GM12878 (cell line): Measurements from ENCODE around the gene RREB1. TPM values are rescaled to one million over a fixed set of nuclear protein-coding genes. Genes with fewer than 3 reads are reported as not detected.
A peak's percentile ranks its signal among the peaks of the same experiment; 100 is the strongest.

Source experiments
- ATAC-seq: fragments of 200-7000 bp; cut with Tn5 transposase; 3 replicates; pipeline ENCODE4 v1.9.1; 2020; ENCODE audit warnings: mild to moderate bottlenecking, moderate library complexity
- BruUV-seq: library from RNA; stranded (reverse); fragments of 400-500 nt; replicated peaks from 2 replicates; lab custom pipeline; 2021; lab: Mats Ljungman, UMichigan
- CTCF ChIA-PET: fragments of 300-600 bp; sonication (Branson Sonifier 250); formaldehyde crosslinking; extraction: SDS; loops from one replicate; lab custom pipeline; 2021; ENCODE audit warnings: inconsistent platforms; lab: Yijun Ruan, JAX
- POLR2A ChIA-PET: fragments of 350-600 bp; formaldehyde crosslinking; extraction: SDS; loops from one replicate; lab custom pipeline; 2021; ENCODE audit warnings: inconsistent platforms; lab: Charles Lee
- RAD21 ChIA-PET: fragments of 300-600 bp; sonication (Branson Sonifier 250); formaldehyde crosslinking; loops from one replicate; lab custom pipeline; 2023; ENCODE audit warnings: antibody characterized with exemption; ENCODE audit not compliant: unreplicated experiment; lab: Charles Lee
- SMC1A ChIA-PET: fragments of 300-600 bp; sonication (Branson Sonifier 250); formaldehyde crosslinking; loops from one replicate; lab custom pipeline; 2023; ENCODE audit not compliant: unreplicated experiment, uncharacterized antibody; lab: Charles Lee
- DNase-seq: peaks from one replicate; pipeline ENCODE4 v3.0.0-alpha.2; 2011; ENCODE audit warnings: low read depth, low spot score
- FAIRE-seq: peaks from 3 replicates; lab custom pipeline; 2011; peaks lifted over from hg19 to GRCh38; lab: Jason Lieb, UNC
- H2AFZ ChIP-seq: 2 replicates; pipeline ENCODE4 v1.6.0; 2011; ENCODE audit warnings: low read depth, low read length, control low read depth; ENCODE audit not compliant: control insufficient read depth
- H3K27ac ChIP-seq: 2 replicates; pipeline ENCODE4 v1.5.1; 2011; ENCODE audit warnings: control low read depth; ENCODE audit not compliant: control insufficient read depth, insufficient read depth
- H3K27me3 ChIP-seq, 2 experiments: replicated peaks in 1 of 2; 2 replicates each; pipeline versions ENCODE4 v1.6.0 to v1.6.1; 2011; ENCODE audit warnings: low read length in 1 of 2; ENCODE audit not compliant: control insufficient read depth in 2 of 2, insufficient read depth in 2 of 2
- H3K36me3 ChIP-seq, 2 experiments: 2 replicates each; pipeline ENCODE4 v1.5.1; 2011; ENCODE audit warnings: low read length in 1 of 2; ENCODE audit not compliant: control insufficient read depth in 2 of 2, insufficient read depth in 2 of 2
- H3K4me1 ChIP-seq: 2 replicates; pipeline ENCODE4 v1.6.1; 2011; ENCODE audit warnings: mild to moderate bottlenecking, low read length, moderate library complexity, mixed read lengths; ENCODE audit not compliant: control insufficient read depth, insufficient read depth
- H3K4me2 ChIP-seq: 2 replicates; pipeline ENCODE4 v1.6.0; 2011; ENCODE audit warnings: control low read depth; ENCODE audit not compliant: control insufficient read depth, insufficient read depth
- H3K4me3 ChIP-seq: fragments of 200-600 bp; sonication (generic); 2 replicates; pipeline ENCODE4 v1.5.1; 2016
- H3K79me2 ChIP-seq: 2 replicates; pipeline ENCODE4 v1.6.0; 2011; ENCODE audit warnings: low read length; ENCODE audit not compliant: control insufficient read depth, insufficient read depth
- H3K9ac ChIP-seq: 2 replicates; pipeline ENCODE4 v1.8.0; 2011; ENCODE audit warnings: low read length, control low read depth, mixed read lengths; ENCODE audit not compliant: control insufficient read depth, insufficient read depth
- H3K9me3 ChIP-seq: replicated peaks from 3 replicates; pipeline ENCODE4 v1.5.1; 2011; ENCODE audit warnings: mild to moderate bottlenecking, low read length; ENCODE audit not compliant: control insufficient read depth, insufficient read depth
- H4K20me1 ChIP-seq: 2 replicates; pipeline ENCODE4 v1.6.0; 2011; ENCODE audit not compliant: control insufficient read depth, insufficient read depth
- ASH2L ChIP-seq: fragments of 300-600, 200-600 bp; sonication (generic); IDR thresholded peaks from 2 replicates; pipeline ENCODE4 v1.6.1; 2017; ENCODE audit warnings: low read depth, mild to moderate bottlenecking, borderline replicate concordance
- BACH1 ChIP-seq: fragments of 450-650 bp; IDR thresholded peaks from 2 replicates; pipeline ENCODE4 v1.6.1; 2017; ENCODE audit warnings: mild to moderate bottlenecking, borderline replicate concordance
- CHD4 ChIP-seq: fragments of 200-600 bp; sonication (generic); IDR thresholded peaks from 2 replicates; pipeline ENCODE4 v1.6.1; 2016; ENCODE audit warnings: mild to moderate bottlenecking
- DPF2 ChIP-seq: fragments of 450-650 bp; IDR thresholded peaks from 2 replicates; pipeline ENCODE4 v1.6.1; 2017; ENCODE audit warnings: mild to moderate bottlenecking
- HCFC1 ChIP-seq: fragments of 150-350 bp; IDR thresholded peaks from 2 replicates; pipeline ENCODE4 v1.6.1; 2014; ENCODE audit warnings: low read length
- IKZF1 ChIP-seq: fragments of 450-650 bp; conservative IDR thresholded peaks from 2 replicates; pipeline ENCODE4 v1.6.1; 2017; ENCODE audit warnings: antibody characterized with exemption, mild to moderate bottlenecking
- IKZF2 ChIP-seq, 2 experiments: fragments of 450-650 bp; IDR thresholded peaks; 2 replicates each; pipeline ENCODE4 v1.6.1; 2017; ENCODE audit warnings: mild to moderate bottlenecking in 2 of 2, moderate library complexity in 2 of 2
- MTA2 ChIP-seq: fragments of 450-650 bp; IDR thresholded peaks from 2 replicates; pipeline ENCODE4 v1.6.1; 2016; ENCODE audit warnings: low read depth, mild to moderate bottlenecking, moderate library complexity
- MYB ChIP-seq: fragments of 150-350 bp; IDR thresholded peaks from 2 replicates; pipeline ENCODE4 v1.6.1; 2014; ENCODE audit warnings: mild to moderate bottlenecking, low read depth, low read length, borderline replicate concordance
- NFXL1 ChIP-seq: fragments of 450-650 bp; IDR thresholded peaks from 2 replicates; pipeline ENCODE4 v1.6.1; 2017; ENCODE audit warnings: antibody characterized with exemption, mild to moderate bottlenecking, borderline replicate concordance
- NFYA ChIP-seq: IDR thresholded peaks from 2 replicates; pipeline ENCODE4 v1.6.1; 2011; ENCODE audit warnings: low read depth, mild to moderate bottlenecking, low read length, improper control_type of control experiment, borderline replicate concordance
- NFYB ChIP-seq: IDR thresholded peaks from 2 replicates; pipeline ENCODE4 v1.6.1; 2011; ENCODE audit warnings: low read depth, mild to moderate bottlenecking, low read length, improper control_type of control experiment, moderate library complexity; ENCODE audit not compliant: insufficient read depth
- NR2F1 ChIP-seq: fragments of 450-650 bp; conservative IDR thresholded peaks from 2 replicates; pipeline ENCODE4 v1.6.1; 2017; ENCODE audit warnings: mild to moderate bottlenecking
- POLR2AphosphoS5 ChIP-seq: IDR thresholded peaks from 2 replicates; pipeline ENCODE4 v1.6.1; 2011; ENCODE audit warnings: mild to moderate bottlenecking, low read length, inconsistent platforms
- RAD21 ChIP-seq: IDR thresholded peaks from 2 replicates; pipeline ENCODE4 v1.6.1; 2011; ENCODE audit warnings: mild to moderate bottlenecking, low read depth, low read length, moderate library complexity; ENCODE audit not compliant: insufficient read depth
- RUNX3 ChIP-seq: IDR thresholded peaks from 2 replicates; pipeline ENCODE4 v1.6.1; 2012; ENCODE audit warnings: low read length, inconsistent platforms
- SMAD1 ChIP-seq: fragments of 450-650 bp; IDR thresholded peaks from 2 replicates; pipeline ENCODE4 v1.6.1; 2018; ENCODE audit warnings: mild to moderate bottlenecking, low read depth; ENCODE audit not compliant: partially characterized antibody
- STAT3 ChIP-seq: IDR thresholded peaks from 2 replicates; pipeline ENCODE4 v1.6.1; 2011; ENCODE audit warnings: low read depth, low read length, improper control_type of control experiment
- TCF3 ChIP-seq: IDR thresholded peaks from 2 replicates; pipeline ENCODE4 v1.6.1; 2012; ENCODE audit warnings: low read depth, mild to moderate bottlenecking, low read length, borderline replicate concordance; ENCODE audit not compliant: insufficient read depth
- YY1 ChIP-seq: IDR thresholded peaks from 2 replicates; pipeline ENCODE4 v1.6.1; 2011; ENCODE audit warnings: low read depth, mild to moderate bottlenecking, low read length
- WGBS: methylation state at CpG from one replicate; pipeline ENCODE4 v1.1.6; 2016; ENCODE audit warnings: low lambda C conversion rate; ENCODE audit not compliant: insufficient replicate concordance, insufficient coverage; ENCODE audit errors: missing lambda C conversion rate; 5-methylcytosine and 5-hydroxymethylcytosine counted together
- in situ Hi-C: fragments of 300-500 bp; cut with MboI; formaldehyde crosslinking; loops from 9 replicates; pipeline ENCODE4 v1.14.3; 2018; ENCODE audit warnings: mixed read lengths
- intact Hi-C: fragments of 100-400 bp; cut with micrococcal nuclease; formaldehyde crosslinking; loops from one replicate; pipeline ENCODE4 v1.14.2; 2022; ENCODE audit not compliant: unreplicated experiment
- polyA plus RNA-seq, 11 experiments: library from polyadenylated mRNA; depleted of rRNA in 4 of 11; unstranded in 6 of 11; stranded (reverse) in 5 of 11; fragments of >200 nt; fragmentation: Nextera tagmentation in 4 of 11; fragmentation: Illumina TruSeq in 1 of 11; extraction: Ambion mirVana in 4 of 11; extraction: Trizol in 1 of 11; gene quantifications; 1 replicate in 1 of 11; 2 replicates in 10 of 11; pipeline versions ENCODE4 v1.2.1 to v1.2.3, GENCODE V29; 2011 to 2016; ENCODE audit warnings: inconsistent platforms in 2 of 11, missing spikeins in 2 of 11, low read depth in 1 of 11
- total RNA-seq, 4 experiments: library from RNA; depleted of rRNA in 3 of 4; stranded (reverse); fragments of >200 nt in 3 of 4; fragmentation: Illumina TruSeq in 1 of 4; extraction: Trizol in 1 of 4; gene quantifications; 2 replicates each; pipeline versions ENCODE4 v1.2.1 to v1.2.3, GENCODE V29; 2013 to 2021
- TF ChIP-seq, protein P1 (sequence below): IDR thresholded peaks from 2 replicates; pipeline ENCODE4 v1.6.1; 2011; ENCODE audit warnings: borderline replicate concordance, low read depth, mild to moderate bottlenecking, moderate library complexity, low read length; ENCODE audit not compliant: insufficient read depth, poor library complexity, severe bottlenecking
- TF ChIP-seq, protein P2 (sequence below): fragments of 450-650 bp; IDR thresholded peaks from 2 replicates; pipeline ENCODE4 v1.6.1; 2016; ENCODE audit warnings: mild to moderate bottlenecking

The RREB1 gene
- total and polyA plus RNA-seq, 10 of the 15 experiments (the other 5 are each of a cell fraction or from before 2014, with no cell fraction given): 1.9 to 30.3 (median 8.6) TPM

DNA sequence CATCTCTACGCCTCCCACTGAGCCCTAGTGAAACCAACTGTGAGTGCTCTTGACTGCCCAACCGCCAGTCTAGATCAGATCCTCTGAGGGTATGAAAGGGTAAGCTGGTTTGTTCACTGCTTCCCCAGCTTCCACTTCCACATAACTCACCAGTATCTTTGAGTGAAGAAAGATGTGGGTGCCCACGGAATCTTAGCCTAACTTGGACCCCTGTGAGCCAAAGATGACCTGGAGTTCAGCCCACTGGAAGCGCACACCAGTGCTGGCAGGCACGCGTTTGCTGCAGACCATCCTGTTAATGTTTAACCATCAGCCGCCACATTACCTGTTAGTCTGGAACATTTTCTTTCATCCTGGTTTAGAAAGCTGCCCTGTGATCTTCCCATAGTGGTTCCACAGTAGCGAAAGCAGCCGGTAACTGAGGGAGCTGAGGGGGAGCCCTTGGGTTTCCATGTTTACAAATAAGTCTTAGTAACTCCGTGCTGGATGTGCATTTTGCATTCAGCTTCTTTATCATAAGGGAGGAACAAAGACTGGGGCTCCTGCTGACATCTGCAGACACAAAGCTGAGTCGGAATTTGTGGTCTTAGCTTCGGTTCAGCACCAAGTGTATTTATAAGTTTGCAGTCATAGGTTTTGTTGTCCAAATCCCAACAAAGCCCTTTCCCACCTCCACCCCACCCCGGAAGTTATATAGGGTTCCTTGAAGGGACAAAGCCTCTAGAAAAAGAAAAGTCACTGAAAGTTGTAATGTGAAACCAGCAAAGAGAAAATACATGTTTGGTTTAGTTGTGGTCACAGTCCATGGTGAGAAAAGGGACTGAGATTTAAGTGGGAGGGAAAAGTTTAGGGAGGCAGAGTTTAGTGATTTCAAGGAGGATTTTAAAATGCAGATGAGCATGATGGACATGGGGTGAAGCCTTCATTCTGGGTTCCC, 134.2 kb downstream of the RREB1 start:
- RAD21 ChIA-PET: interaction anchor here (0.8 to 4.6 kb wide), 14 partner anchors 7 to 564 kb away, joined by 3 to 33 read pairs (median 4); no protein-coding TSS in a partner anchor
- TF ChIP-seq, protein P1, sequence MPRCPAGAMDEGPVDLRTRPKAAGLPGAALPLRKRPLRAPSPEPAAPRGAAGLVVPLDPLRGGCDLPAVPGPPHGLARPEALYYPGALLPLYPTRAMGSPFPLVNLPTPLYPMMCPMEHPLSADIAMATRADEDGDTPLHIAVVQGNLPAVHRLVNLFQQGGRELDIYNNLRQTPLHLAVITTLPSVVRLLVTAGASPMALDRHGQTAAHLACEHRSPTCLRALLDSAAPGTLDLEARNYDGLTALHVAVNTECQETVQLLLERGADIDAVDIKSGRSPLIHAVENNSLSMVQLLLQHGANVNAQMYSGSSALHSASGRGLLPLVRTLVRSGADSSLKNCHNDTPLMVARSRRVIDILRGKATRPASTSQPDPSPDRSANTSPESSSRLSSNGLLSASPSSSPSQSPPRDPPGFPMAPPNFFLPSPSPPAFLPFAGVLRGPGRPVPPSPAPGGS: no peak
- no peak for TF ChIP-seq NFXL1
- no peak for TF ChIP-seq NR2F1
- TF ChIP-seq RUNX3: peak; percentile 67
- TF ChIP-seq STAT3: no peak
- TF ChIP-seq ASH2L: no peak
- TF ChIP-seq, protein P2, sequence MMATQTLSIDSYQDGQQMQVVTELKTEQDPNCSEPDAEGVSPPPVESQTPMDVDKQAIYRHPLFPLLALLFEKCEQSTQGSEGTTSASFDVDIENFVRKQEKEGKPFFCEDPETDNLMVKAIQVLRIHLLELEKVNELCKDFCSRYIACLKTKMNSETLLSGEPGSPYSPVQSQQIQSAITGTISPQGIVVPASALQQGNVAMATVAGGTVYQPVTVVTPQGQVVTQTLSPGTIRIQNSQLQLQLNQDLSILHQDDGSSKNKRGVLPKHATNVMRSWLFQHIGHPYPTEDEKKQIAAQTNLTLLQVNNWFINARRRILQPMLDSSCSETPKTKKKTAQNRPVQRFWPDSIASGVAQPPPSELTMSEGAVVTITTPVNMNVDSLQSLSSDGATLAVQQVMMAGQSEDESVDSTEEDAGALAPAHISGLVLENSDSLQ: peak; percentile 60
- TF ChIP-seq DPF2: 0 out of 2 replicates have a peak, but pooled peaks have one; percentile 14
- no peak for TF ChIP-seq TCF3
- no peak for TF ChIP-seq BACH1
- TF ChIP-seq MYB: no peak
- TF ChIP-seq MTA2: peak; percentile 8; the same call in 1 of the 2 replicates
- TF ChIP-seq CHD4: no peak
- no peak for TF ChIP-seq YY1
- peak; percentile 58 for TF ChIP-seq IKZF1
- no peak for TF ChIP-seq NFYA
- no peak for TF ChIP-seq RAD21
- TF ChIP-seq IKZF2 (IDR thresholded peaks at IDR 0.05): peak; percentile 53 to 62; a peak in 3 of 4 replicates
- no peak; the same call in 1 of the 2 replicates for TF ChIP-seq POLR2AphosphoS5
- TF ChIP-seq HCFC1: no peak
- TF ChIP-seq NFYB: no peak
- peak; percentile 42 for TF ChIP-seq SMAD1

More for the DNA sequence above, 134.2 kb downstream of the RREB1 start:
- Histone ChIP-seq H3K4me3 (no peak overlapping the region), H3K9me3 (no peaks in the 10 kb centered on the region; the same call in 2 of the 3 replicates), H3K27ac (peak overlapping the region; percentile 6; the same call in 1 of the 2 replicates), H3K4me1 (peaks cover 47% of the 10 kb centered on the region), H3K36me3 (peaks cover 21 to 46% of the 10 kb centered on the region in 2 experiments), H3K27me3 (no peaks in the 10 kb centered on the region), H3K9ac (no peak overlapping the region; the same call in 1 of the 2 replicates), H3K79me2 (peaks cover 23% of the 10 kb centered on the region), H3K4me2 (peak overlapping the region; percentile 49), H4K20me1 (no peaks in the 10 kb centered on the region; the same call in none of the 2 replicates), H2AFZ (no peak overlapping the region)
- in situ Hi-C loops (loop anchor here (5.0 kb wide), 1 partner anchor 565 kb away; no protein-coding TSS in a partner anchor), intact Hi-C loops (loop anchor here (2.0 to 5.0 kb wide), 4 partner anchors 155 to 565 kb away; no protein-coding TSS in a partner anchor)
- DNase-seq (no peak), ATAC-seq (peak; percentile 39), FAIRE-seq (peak; percentile 31)
- ChIA-PET CTCF (interaction anchor here (0.8 to 4.6 kb wide), 27 partner anchors 9 to 685 kb away, joined by 3 to 40 read pairs (median 5); no protein-coding TSS in a partner anchor), SMC1A (interaction anchor here (0.8 to 4.1 kb wide), 22 partner anchors 7 to 566 kb away, joined by 3 to 33 read pairs (median 4); no protein-coding TSS in a partner anchor), POLR2A (interaction anchor here (0.6 to 0.9 kb wide), 2 partner anchors 134 to 446 kb away, joined by 3 read pairs; no protein-coding TSS in a partner anchor)
- WGBS: 87% methylated on average over 13 of the region's 13 CpGs
- BruUV-seq: no TSS peak
